ENCODE measurements around the gene ZNF608.
A peak's percentile ranks its signal among the peaks of the same experiment; 100 is the strongest.

ZNF608 gene

GRCh38 chr5:124721229-124721735 is 25.2 kb downstream of the ZNF608 start:
- H3K4me2 ChIP-seq, result peak overlapping the region in 4 of 11 experiments; percentile 21 to 34 (median 28); a peak in 9 of 22 replicates
- peaks cover 0 to 97% (median 11%) of the 10 kb centered on the region in 11 experiments; a peak in 11 of 22 replicates for H3K36me3 ChIP-seq
- H3K9ac ChIP-seq, result no peak overlapping the region
- peaks cover 0 to 7% (median 0%) of the 10 kb centered on the region in 11 experiments; a peak in 1 of 22 replicates for H3K9me3 ChIP-seq (replicated peaks in 1 of 11)
- H4K20me1 ChIP-seq, result peaks cover 0 to 100% (median 0%) of the 10 kb centered on the region in 11 experiments; a peak in 5 of 22 replicates
- peak overlapping the region in 2 of 11 experiments; percentile 5 to 6; a peak in 1 of 22 replicates for H3K27ac ChIP-seq
- H3K4me1 ChIP-seq, result peaks cover 0 to 71% (median 26%) of the 10 kb centered on the region in 10 experiments; a peak in 14 of 20 replicates
- TF ChIP-seq Cebpa-rat (IDR thresholded peaks at IDR 0.05), result no peak
- H3K27me3 ChIP-seq, result no peaks in the 10 kb centered on the region
- no peak overlapping the region for H3K4me3 ChIP-seq

DNA sequence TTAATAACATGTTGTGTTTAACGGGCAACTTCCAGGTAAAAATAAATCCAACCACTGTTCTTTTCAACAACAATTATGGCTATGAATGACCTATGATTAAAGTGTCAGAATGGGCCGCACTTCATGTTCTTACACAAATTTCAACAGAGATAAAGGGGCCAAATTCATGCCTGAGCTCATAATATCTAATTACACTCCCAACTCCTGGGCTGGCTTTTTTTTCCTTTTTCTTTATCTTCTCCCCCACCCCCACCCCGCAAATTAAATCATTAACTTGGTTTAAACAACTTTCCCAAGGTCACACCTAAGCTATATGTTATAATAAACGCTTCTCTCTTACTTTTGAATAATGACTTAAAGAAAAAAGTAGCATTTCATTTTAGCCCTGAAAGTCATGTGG is 25.8 kb downstream of the ZNF608 start:
- TF ChIP-seq Cebpa-rat (IDR thresholded peaks at IDR 0.05), result no peak
- Histone ChIP-seq H3K36me3 (peaks cover 0 to 97% (median 12%) of the 10 kb centered on the region in 11 experiments; a peak in 11 of 22 replicates), H3K27me3 (no peaks in the 10 kb centered on the region), H3K4me1 (peaks cover 0 to 68% (median 20%) of the 10 kb centered on the region in 10 experiments; a peak in 13 of 20 replicates), H4K20me1 (peaks cover 0 to 99% (median 0%) of the 10 kb centered on the region in 11 experiments; a peak in 5 of 22 replicates), H3K9ac (no peak overlapping the region), H3K9me3 (replicated peaks in 1 of 11) (peaks cover 0 to 7% (median 0%) of the 10 kb centered on the region in 11 experiments; a peak in 1 of 22 replicates), H3K4me3 (no peak overlapping the region), H3K27ac (no peak overlapping the region), H3K4me2 (peak overlapping the region in 3 of 11 experiments; percentile 9 to 31 (median 24); a peak in 1 of 22 replicates)

DNA sequence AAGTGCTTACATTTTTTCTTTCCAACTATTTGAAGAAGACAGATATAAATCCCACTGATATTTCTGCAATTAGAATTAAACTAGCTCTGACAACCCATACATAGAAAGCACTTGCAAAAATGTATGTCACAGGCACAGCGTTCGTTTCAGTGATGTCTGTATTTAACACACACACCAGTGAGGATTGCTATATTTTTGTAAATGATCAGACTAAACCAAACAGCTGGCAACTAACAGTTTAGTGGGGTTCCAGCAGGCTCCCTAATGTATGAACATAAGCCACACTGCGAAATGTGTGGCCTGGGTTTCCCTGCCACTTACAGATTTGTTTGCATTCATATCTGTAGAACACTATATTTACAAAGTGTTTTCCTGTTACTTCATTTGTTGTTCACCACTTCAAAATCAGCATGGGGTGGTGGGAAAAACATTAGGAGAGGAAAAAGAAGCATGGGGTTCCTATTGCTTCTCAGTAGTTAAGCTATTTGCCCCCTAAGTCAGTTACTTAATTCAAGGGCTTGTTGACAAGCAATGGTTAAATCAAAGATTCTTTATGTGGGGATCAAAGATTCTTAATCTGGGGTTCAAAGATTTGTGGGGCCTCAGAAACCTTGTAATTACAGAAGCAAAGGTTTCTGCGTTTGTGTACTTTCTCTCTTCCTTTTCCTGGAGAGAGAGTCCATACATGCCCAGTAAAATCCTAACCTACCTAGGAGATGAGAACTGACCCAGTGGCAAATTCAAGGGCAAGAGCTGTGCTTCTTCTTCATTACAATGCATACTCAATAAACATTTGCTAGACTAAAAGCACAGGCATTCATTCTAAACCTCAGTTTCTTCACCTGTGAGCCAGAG is 27.1 kb downstream of the ZNF608 start:
- Histone ChIP-seq H3K9ac (0 out of 22 replicates have a peak overlapping the region, but pooled peaks of 1 of the 11 experiments have one; percentile 18), H3K27me3 (no peaks in the 10 kb centered on the region), H3K27ac (peak overlapping the region in 2 of 11 experiments; percentile 22 to 34; a peak in 3 of 22 replicates), H3K9me3 (replicated peaks in 1 of 11) (peaks cover 0 to 7% (median 0%) of the 10 kb centered on the region in 11 experiments; a peak in 1 of 22 replicates), H3K4me2 (peak overlapping the region in 1 of 11 experiments; percentile 1; a peak in 1 of 22 replicates), H3K4me3 (no peak overlapping the region), H3K36me3 (peaks cover 0 to 97% (median 12%) of the 10 kb centered on the region in 11 experiments; a peak in 11 of 22 replicates), H3K4me1 (peaks cover under 1 to 68% (median 23%) of the 10 kb centered on the region in 10 experiments; a peak in 16 of 20 replicates), H4K20me1 (peaks cover 0 to 99% (median 0%) of the 10 kb centered on the region in 11 experiments; a peak in 5 of 22 replicates)
- no peak for TF ChIP-seq Cebpa-rat (IDR thresholded peaks at IDR 0.05)

DNA sequence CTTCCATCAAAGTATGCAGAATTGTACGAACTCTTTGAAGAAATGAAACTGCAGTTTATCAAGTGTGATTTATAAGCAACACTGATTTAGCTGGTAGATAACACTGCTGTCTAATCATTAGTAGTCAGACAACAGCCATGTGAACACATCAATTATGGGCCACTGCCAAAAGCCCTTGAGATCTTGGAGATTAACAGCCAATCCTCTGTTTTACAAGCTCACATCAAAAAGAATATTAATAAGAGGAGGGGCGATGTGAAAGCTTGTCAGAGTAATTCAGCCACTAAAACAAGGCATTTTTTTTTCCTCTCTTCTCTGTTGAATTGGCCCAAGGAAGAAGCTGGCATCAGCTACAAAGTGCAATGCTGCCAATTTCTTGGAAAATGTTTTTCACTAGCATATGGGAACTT is 28.1 kb downstream of the ZNF608 start:
- Histone ChIP-seq H3K4me2 (peak overlapping the region in 1 of 11 experiments; percentile 10; a peak in 1 of 22 replicates), H3K4me1 (peaks cover 10 to 73% (median 32%) of the 10 kb centered on the region in 10 experiments)

GRCh38 chr5:124716169-124716568 is 30.3 kb downstream of the ZNF608 start:
- Histone ChIP-seq H3K4me3 (no peak overlapping the region), H3K27me3 (no peaks in the 10 kb centered on the region), H3K9ac (no peak overlapping the region), H3K4me1 (peaks cover 24 to 82% (median 50%) of the 10 kb centered on the region in 10 experiments), H3K4me2 (no peak overlapping the region; a peak in 1 of 22 replicates), H3K9me3 (replicated peaks in 1 of 11) (peaks cover 0 to 7% (median 0%) of the 10 kb centered on the region in 11 experiments; a peak in 1 of 22 replicates), H3K36me3 (peaks cover 0 to 96% (median 18%) of the 10 kb centered on the region in 11 experiments; a peak in 11 of 22 replicates), H4K20me1 (peaks cover 0 to 99% (median 0%) of the 10 kb centered on the region in 11 experiments; a peak in 5 of 22 replicates), H3K27ac (no peak overlapping the region)
- no peak for TF ChIP-seq Cebpa-rat (IDR thresholded peaks at IDR 0.05)

More for the DNA sequence above, 28.1 kb downstream of the ZNF608 start:
- peaks cover 0 to 99% (median 0%) of the 10 kb centered on the region in 11 experiments; a peak in 5 of 22 replicates for H4K20me1 ChIP-seq
- H3K27ac ChIP-seq, result 0 out of 22 replicates have a peak overlapping the region, but pooled peaks of 1 of the 11 experiments have one; percentile 7
- H3K4me3 ChIP-seq, result no peak overlapping the region
- peaks cover 0 to 7% (median 0%) of the 10 kb centered on the region in 11 experiments; a peak in 1 of 22 replicates for H3K9me3 ChIP-seq (replicated peaks in 1 of 11)
- TF ChIP-seq Cebpa-rat (IDR thresholded peaks at IDR 0.05), result no peak
- peaks cover 0 to 96% (median 12%) of the 10 kb centered on the region in 11 experiments; a peak in 11 of 22 replicates for H3K36me3 ChIP-seq
- H3K9ac ChIP-seq, result no peak overlapping the region
- no peaks in the 10 kb centered on the region for H3K27me3 ChIP-seq

GRCh38 chr5:124714910-124715309 is 31.5 kb downstream of the ZNF608 start:
- H3K4me3 ChIP-seq, result no peak overlapping the region
- peaks cover 0 to 99% (median 0%) of the 10 kb centered on the region in 11 experiments; a peak in 6 of 22 replicates for H4K20me1 ChIP-seq
- peak overlapping the region in 4 of 11 experiments; percentile 73 to 90 (median 84); a peak in 6 of 22 replicates for H3K4me2 ChIP-seq

DNA sequence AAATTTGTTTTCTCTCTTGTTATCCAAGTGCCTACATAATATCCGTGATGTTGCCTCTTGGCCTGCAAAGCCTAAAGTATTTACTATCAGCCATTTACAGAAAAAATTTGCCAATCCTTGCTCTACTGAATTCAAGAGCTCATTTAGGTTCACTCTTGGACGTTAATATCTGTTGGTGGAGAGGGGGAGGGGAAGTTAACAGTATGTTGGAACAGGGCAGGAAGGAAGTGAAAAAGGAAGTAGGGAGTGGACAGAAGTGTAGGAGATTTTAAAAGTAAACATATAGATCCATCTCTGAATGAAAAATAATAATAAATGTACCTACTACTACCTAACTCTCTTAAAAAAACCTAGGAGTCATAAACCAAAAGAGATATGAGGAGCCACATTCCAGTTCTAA is 32.8 kb downstream of the ZNF608 start:
- peaks cover 0 to 7% (median 0%) of the 10 kb centered on the region in 11 experiments; a peak in 1 of 22 replicates for H3K9me3 ChIP-seq (replicated peaks in 1 of 11)
- peak overlapping the region; percentile 59 to 92 (median 77); a peak in 21 of 22 replicates for H3K4me2 ChIP-seq
- H4K20me1 ChIP-seq, result peaks cover 0 to 99% (median 2%) of the 10 kb centered on the region in 11 experiments; a peak in 6 of 22 replicates
- TF ChIP-seq Cebpa-rat (IDR thresholded peaks at IDR 0.05), result no peak
- no peaks in the 10 kb centered on the region for H3K27me3 ChIP-seq
- H3K36me3 ChIP-seq, result peaks cover 0 to 83% (median 18%) of the 10 kb centered on the region in 11 experiments; a peak in 11 of 22 replicates
- no peak overlapping the region for H3K9ac ChIP-seq
- H3K4me1 ChIP-seq, result peaks cover 28 to 84% (median 63%) of the 10 kb centered on the region in 10 experiments
- no peak overlapping the region; a peak in 1 of 20 replicates for H3K4me3 ChIP-seq
- H3K27ac ChIP-seq, result peak overlapping the region in 6 of 11 experiments; percentile 14 to 56 (median 28); a peak in 8 of 22 replicates

More at GRCh38 chr5:124714910-124715309, 31.5 kb downstream of the ZNF608 start:
- peaks cover 0 to 91% (median 18%) of the 10 kb centered on the region in 11 experiments; a peak in 11 of 22 replicates for H3K36me3 ChIP-seq
- H3K27me3 ChIP-seq, result no peaks in the 10 kb centered on the region
- peaks cover 0 to 7% (median 0%) of the 10 kb centered on the region in 11 experiments; a peak in 1 of 22 replicates for H3K9me3 ChIP-seq (replicated peaks in 1 of 11)
- no peak for TF ChIP-seq Cebpa-rat (IDR thresholded peaks at IDR 0.05)
- H3K27ac ChIP-seq, result no peak overlapping the region
- peaks cover 24 to 82% (median 58%) of the 10 kb centered on the region in 10 experiments for H3K4me1 ChIP-seq
- H3K9ac ChIP-seq, result no peak overlapping the region
